Inferior parietal cortex (tissue), 1 donor: ENCODE results near the gene AGAP1.

ENCODE experiments used
- DNase-seq: peaks from one replicate; pipeline ENCODE4 v3.0.0-alpha.2; 2016; ENCODE audit errors: extremely low spot score

Gene AGAP1

GRCh38 chr2:236170590-236171165 is 676.8 kb downstream of the AGAP1 start:
- DNase-seq = no peak

GRCh38 chr2:236171181-236171679 is 677.4 kb downstream of the AGAP1 start:
- DNase-seq = no peak

- no peak for DNase-seq
Observed at GRCh38 chr2:236171680-236172254, 677.9 kb downstream of the AGAP1 start.

DNA sequence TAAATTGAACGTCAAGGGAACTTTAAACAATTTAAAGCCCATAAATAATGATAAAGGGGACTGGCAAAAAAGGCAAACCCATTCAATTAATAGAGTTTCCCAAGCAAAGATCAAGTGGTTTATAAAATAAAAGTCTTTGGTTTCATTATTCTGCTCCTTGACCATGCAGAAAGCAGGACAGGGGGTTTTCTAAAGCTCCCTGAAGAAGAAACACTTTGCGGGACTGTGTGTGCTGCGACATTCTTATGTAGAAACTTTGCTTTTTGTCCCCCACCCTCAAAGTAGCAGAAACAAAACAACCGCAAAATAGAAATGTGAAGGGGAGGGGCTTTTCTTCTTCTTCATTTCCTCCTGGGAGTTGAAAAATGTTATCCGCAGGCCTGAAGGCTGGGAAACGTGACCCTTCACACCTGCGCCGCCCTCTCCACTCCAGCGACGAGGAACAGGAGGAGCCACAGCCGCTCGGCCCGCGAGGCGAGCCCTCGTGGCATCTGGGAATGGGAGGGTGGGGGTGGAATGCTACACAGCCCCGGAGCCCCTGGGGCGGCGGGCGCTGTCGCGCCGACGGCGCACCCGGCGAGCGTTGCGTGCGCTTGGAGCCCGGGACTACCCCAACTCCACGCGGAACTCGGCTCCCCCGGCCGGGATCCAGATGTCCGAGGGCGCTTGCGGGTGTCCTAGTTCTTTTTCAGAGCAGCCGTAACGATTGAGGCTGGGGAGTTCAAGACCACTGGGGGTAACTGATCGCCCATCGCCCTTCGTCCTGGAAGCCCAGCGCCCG is 678.6 kb downstream of the AGAP1 start:
- no peak for DNase-seq

DNA sequence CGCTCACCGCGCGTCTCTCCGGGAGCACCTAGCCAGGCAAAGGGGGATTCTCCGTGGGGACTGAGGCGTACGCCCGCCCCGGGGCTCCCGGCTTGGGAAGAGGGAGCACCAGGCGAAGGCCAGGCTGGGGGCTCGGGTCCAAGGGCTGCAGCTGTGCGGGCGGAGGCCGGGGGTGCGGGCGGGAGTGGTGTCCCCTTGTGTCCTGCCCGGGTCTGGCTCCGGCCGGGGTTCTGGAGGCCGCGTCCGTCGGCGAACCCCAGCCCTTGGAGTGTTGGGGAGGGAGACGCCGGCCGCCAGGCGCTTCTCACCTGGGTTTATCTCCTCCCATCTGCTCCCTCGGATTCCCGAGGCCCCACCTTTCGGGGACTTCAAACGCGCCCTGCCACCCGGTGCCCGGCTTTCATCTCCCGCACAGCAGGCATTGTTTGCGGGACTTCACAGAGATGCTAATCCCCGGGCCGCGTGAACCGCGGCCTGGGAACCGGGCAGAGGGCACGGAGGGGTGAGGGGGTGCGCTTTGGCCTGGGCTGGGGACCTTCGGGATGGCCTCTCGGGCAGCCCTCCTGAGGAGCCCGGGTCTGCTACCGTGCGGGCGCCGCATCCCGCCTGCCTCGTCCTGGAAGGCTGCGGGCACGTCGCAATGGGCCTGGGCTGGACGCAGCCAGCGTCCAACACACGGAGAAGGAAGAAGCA is 679.3 kb downstream of the AGAP1 start:
- DNase-seq = no peak

DNA sequence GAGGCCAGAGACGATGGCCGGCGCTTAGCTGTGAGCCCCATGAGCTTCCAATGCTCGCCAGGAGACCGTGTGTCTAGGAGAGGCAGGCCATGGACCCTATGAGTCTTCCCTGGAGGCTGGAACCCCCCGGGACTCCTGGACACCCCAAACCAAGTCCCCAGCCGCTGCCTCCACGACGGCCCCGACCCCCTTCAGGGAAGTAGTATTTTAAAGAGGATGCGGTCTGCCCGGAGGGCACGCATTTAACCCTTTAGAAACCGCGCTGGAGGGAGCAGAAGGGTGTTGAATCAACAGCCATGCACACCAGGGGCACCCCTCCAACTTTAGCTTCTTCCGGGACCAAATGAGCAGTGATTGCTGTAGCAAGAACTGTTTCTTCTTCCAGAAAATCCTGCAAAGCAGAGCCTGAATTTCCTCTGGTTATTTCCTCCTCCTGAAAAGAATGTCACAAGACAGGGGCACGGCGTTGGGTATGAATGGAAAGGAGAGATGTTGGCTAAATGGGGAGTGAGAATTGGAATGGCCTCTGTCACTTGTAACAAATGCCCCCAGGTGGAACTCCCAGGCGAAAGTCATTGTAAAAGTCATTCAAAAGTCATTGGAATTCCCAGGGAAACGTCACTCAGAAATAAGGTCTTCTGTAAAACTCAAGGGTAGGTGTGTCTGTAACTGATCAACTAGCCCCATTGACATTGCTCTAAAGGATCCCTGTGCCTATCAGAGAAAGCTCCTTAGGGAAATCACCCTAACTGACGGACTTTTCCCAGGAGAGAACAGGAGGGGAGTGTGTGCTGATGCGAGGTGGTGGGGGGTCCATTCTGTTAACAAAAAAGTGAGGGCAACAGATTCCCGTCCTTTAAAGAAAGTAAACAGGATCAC is 680.1 kb downstream of the AGAP1 start:
- DNase-seq = no peak

- DNase-seq = no peak
Observed at GRCh38 chr2:236175548-236176150, 681.8 kb downstream of the AGAP1 start.

GRCh38 chr2:236176417-236176816 is 682.6 kb downstream of the AGAP1 start:
- no peak for DNase-seq

GRCh38 chr2:236176951-236177350 is 683.1 kb downstream of the AGAP1 start:
- no peak for DNase-seq

GRCh38 chr2:236177604-236177966 is 683.7 kb downstream of the AGAP1 start:
- DNase-seq = no peak

DNA sequence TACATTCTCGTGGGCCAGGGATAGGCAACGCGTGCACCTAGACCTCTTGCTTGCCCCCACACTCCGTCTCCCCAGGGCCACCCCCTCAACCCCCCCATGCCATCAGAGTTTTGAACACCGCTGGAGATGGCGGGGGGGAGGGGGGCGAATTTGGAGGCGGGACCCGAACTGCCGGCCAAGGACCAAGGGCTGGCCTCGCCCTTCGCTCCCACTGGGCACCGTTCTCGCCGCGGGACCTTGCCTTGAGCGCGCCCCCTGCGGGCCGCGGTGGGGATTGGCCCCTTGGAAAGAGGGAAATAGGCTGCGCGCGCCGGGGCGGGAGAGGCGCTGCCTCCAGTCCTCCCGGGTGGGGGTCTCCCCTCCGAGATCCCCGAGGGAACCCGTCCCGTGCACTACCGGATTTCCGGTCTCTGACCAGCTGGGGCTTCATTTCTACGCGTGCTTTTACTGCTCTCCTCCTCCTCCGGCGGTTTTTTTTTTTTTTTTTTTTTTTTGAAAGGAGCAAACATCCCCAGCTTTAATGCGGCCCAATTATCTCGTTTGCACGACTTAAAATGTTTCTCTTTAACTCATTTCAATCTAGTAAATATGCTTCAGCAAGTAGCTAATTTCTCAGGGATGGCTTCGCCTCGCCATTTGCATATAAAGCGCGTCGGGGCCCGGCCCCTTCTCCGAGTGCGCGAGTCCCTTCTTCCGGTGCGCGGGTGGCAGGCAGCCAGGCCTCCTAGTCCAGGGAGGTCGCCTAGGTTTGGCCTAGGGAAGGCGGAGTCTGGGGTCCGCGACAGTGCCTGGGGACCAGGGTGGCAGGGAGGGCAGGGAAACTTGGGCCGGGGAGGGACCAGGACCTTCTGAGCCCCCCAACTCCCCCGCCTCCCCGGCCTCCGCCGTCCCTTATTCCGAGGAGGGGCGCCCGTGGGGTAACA is 684.4 kb downstream of the AGAP1 start:
- DNase-seq = peak; percentile 36

DNA sequence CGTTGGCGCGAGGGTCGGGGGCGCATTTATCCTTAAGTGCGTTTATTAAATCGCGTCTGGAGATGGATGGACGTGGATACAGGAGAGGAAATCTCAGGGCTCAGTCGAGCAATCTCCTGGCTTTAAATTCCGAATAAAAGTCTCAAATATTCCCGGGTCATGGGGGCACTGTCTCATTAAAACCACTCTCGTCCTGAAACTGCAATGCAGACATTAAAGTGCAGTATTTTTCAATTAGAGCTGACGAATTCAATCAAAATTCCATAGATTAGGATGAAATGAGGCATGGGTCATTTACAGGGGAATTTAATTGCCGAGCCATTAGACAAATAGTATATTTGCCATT is 685.0 kb downstream of the AGAP1 start:
- no peak for DNase-seq

DNA sequence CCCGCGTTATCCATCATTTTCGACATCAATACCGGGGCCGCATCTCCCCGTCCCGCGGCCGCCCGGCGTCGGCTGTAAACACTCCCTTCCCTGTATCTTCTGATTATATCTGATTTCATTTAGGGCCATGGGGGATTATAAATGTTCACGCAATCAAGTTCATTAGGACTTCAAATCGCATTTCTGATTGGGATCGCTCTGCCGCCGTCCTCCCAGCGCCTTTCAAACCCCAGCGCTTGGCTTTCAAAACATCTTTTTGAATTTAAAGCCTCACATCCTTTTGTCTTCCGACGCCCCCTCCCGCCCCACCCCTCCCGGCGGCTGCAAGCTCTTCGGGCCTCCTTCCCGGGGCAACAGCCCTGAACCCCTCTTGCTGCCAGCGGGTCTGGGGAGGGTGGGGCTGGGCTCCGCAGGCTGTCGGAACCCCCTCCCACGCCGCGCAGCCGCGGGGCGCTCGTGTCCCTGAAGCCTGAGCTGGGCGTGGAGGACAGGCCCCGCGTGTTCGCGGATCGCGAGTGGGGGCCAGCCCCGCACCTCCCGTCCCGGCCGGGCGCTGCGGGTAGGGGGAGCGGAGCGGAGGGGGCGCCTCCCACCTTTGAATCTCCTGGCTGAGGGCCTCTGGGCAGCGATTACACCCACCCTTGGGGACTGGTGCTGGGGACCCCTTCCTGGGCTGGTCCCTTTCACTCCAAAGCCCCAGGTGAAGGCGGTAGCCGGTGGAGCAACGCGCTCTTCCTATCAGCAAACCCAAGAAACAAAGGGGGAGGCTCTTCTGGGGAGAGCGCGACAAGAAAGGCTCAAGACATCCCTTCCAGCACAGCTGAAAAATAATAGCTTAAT is 685.6 kb downstream of the AGAP1 start:
- no peak for DNase-seq

DNA sequence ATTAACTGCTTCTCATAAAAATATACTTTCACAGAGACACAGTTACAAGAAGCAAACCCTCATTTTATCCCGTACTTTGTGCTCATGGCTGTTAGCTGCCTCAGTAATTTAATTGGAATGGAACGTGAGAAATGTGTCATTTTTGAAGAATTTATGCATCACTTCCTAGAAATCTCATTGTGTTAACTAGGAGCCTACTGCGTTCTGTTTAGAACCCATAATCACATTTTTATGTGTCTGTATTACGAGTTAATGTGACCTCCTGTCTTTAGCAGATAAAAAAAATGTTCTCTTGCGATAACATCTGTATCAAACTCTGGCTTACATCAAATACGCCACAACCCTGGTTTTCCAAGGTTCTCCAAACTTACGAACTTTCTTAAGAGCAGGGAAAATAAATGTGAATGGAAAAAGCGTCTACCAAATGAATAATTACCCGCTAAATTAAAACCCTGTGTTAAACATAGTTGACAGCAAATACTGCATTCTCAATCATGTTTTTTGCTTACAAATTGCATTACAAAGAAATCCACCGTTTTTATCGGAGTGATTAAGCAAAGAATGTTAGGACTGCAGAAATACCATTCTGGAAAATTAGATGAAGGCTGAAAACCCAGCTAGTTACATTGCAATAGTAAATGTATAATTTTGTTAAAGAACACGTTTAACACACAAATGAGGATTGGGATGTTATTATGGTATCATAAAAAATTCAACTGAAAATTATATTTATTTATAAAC is 686.4 kb downstream of the AGAP1 start:
- no peak for DNase-seq

GRCh38 chr2:236180831-236181453 is 687.1 kb downstream of the AGAP1 start:
- peak; percentile 36 for DNase-seq
